H1 (cell line): ENCODE measurements around the gene TAF9. TPM values are rescaled to one million over a fixed set of nuclear protein-coding genes. Genes with fewer than 3 reads are reported as not detected.

Experiments
- CTCF ChIA-PET: fragments of 300-600 bp; sonication (Branson Sonifier 250); formaldehyde crosslinking; loops from one replicate; lab custom pipeline; 2021; ENCODE audit not compliant: partially characterized antibody; lab: Charles Lee
- POLR2A ChIA-PET: fragments of 300-600 bp; sonication (Branson Sonifier 250); formaldehyde crosslinking; loops from one replicate; lab custom pipeline; 2021; ENCODE audit warnings: inconsistent platforms; ENCODE audit not compliant: partially characterized antibody; lab: Charles Lee
- DNase-seq, 2 experiments: peaks; one replicate each; pipeline versions ENCODE4 v3.0.0 to v3.0.0-alpha.2; 2010 to 2022; ENCODE audit warnings: low spot score in 2 of 2, low read depth in 1 of 2, mixed read lengths in 1 of 2
- FAIRE-seq: peaks from 2 replicates; lab custom pipeline; 2011; peaks lifted over from hg19 to GRCh38; lab: Jason Lieb, UNC
- H2AFZ ChIP-seq: 2 replicates; pipeline ENCODE4 v1.8.1; 2012; ENCODE audit warnings: low read length, inconsistent platforms
- H2AK5ac ChIP-seq: 2 replicates; pipeline ENCODE4 v1.6.1; 2013; ENCODE audit warnings: low read depth, low read length
- H2BK120ac ChIP-seq: replicated peaks from 2 replicates; pipeline ENCODE3; 2013; ENCODE audit warnings: low read depth, low read length, inconsistent platforms
- H2BK12ac ChIP-seq: 2 replicates; pipeline ENCODE4 v1.6.1; 2013; ENCODE audit warnings: low read depth, low read length
- H2BK15ac ChIP-seq: 2 replicates; pipeline ENCODE4 v1.6.1; 2013; ENCODE audit warnings: low read length
- H2BK20ac ChIP-seq: 2 replicates; pipeline ENCODE4 v1.6.1; 2013; ENCODE audit warnings: low read length
- H2BK5ac ChIP-seq: 2 replicates; pipeline ENCODE4 v1.6.1; 2013; ENCODE audit warnings: low read depth, low read length
- H3K14ac ChIP-seq: 2 replicates; pipeline ENCODE4 v1.6.1; 2013; ENCODE audit warnings: inconsistent platforms; ENCODE audit not compliant: insufficient read length
- H3K18ac ChIP-seq: 2 replicates; pipeline ENCODE4 v1.6.1; 2013; ENCODE audit warnings: low read length; ENCODE audit errors: extremely low read depth
- H3K23ac ChIP-seq: 2 replicates; pipeline ENCODE4 v1.6.1; 2013; ENCODE audit warnings: inconsistent platforms; ENCODE audit not compliant: insufficient read length
- H3K23me2 ChIP-seq: 2 replicates; pipeline ENCODE4 v1.6.1; 2013; ENCODE audit warnings: low read depth, low read length
- H3K27ac ChIP-seq: 2 replicates; pipeline ENCODE4 v1.6.1; 2011; ENCODE audit warnings: low read depth, low read length, inconsistent platforms
- H3K27me3 ChIP-seq, 4 experiments: replicated peaks in 1 of 4; 1 replicate in 1 of 4; 2 replicates in 3 of 4; pipeline versions ENCODE4 v1.6.1 to v1.8.1; 2011 to 2013; ENCODE audit warnings: low read length in 3 of 4, mild to moderate bottlenecking in 3 of 4, inconsistent platforms in 2 of 4, mixed read lengths in 2 of 4, moderate library complexity in 1 of 4; ENCODE audit not compliant: control insufficient read depth in 3 of 4, insufficient read depth in 3 of 4; ENCODE audit errors: extremely low read depth in 1 of 4
- H3K36me3 ChIP-seq, 4 experiments: 2 replicates each; pipeline versions ENCODE4 v1.6.1 to v1.8.1; 2011 to 2013; ENCODE audit warnings: mild to moderate bottlenecking in 4 of 4, low read length in 3 of 4, moderate library complexity in 2 of 4, control low read depth in 1 of 4, inconsistent platforms in 1 of 4; ENCODE audit not compliant: insufficient read depth in 4 of 4, control insufficient read depth in 2 of 4
- H3K4ac ChIP-seq: replicated peaks from 2 replicates; pipeline ENCODE3; 2013; ENCODE audit warnings: low read length, low read depth, mixed read lengths, inconsistent platforms; ENCODE audit not compliant: insufficient read length
- H3K4me1 ChIP-seq, 4 experiments: replicated peaks in 1 of 4; 1 replicate in 1 of 4; 2 replicates in 3 of 4; pipeline versions ENCODE4 v1.6.1 to v1.8.1; 2011 to 2013; ENCODE audit warnings: low read length in 3 of 4, inconsistent platforms in 2 of 4, mixed read lengths in 1 of 4; ENCODE audit not compliant: insufficient read depth in 4 of 4, control insufficient read depth in 3 of 4
- H3K4me2 ChIP-seq, 2 experiments: 2 replicates each; pipeline versions ENCODE4 v1.6.1 to v1.8.1; 2011 to 2013; ENCODE audit warnings: low read depth in 2 of 2, low read length in 2 of 2, control low read depth in 1 of 2, inconsistent platforms in 1 of 2, mild to moderate bottlenecking in 1 of 2; ENCODE audit not compliant: insufficient read depth in 1 of 2
- H3K4me3 ChIP-seq, 4 experiments: fragments of 200-600, 300-600 bp in 1 of 4; sonication (generic), shearing (Covaris generic), sonication (Bioruptor Twin) in 1 of 4; 2 replicates each; pipeline versions ENCODE4 v1.5.1 to v1.8.1; 2011 to 2016; ENCODE audit warnings: low read length in 4 of 4, low read depth in 3 of 4, control low read depth in 2 of 4, inconsistent platforms in 2 of 4, mild to moderate bottlenecking in 2 of 4, mixed read lengths in 1 of 4, moderate library complexity in 1 of 4; ENCODE audit not compliant: insufficient read depth in 2 of 4; ENCODE audit errors: extremely low read depth in 1 of 4
- H3K56ac ChIP-seq: replicated peaks from 2 replicates; pipeline ENCODE3; 2013; ENCODE audit warnings: low read depth, mild to moderate bottlenecking, mixed read lengths, low read length, inconsistent platforms; ENCODE audit not compliant: insufficient read length
- H3K79me1 ChIP-seq: 2 replicates; pipeline ENCODE4 v1.6.1; 2013; ENCODE audit warnings: low read depth, low read length, control low read depth
- H3K79me2 ChIP-seq, 2 experiments: 2 replicates each; pipeline versions ENCODE4 v1.6.1 to v1.8.1; 2012 to 2013; ENCODE audit warnings: low read length in 2 of 2, mild to moderate bottlenecking in 2 of 2, inconsistent platforms in 1 of 2; ENCODE audit not compliant: insufficient read depth in 2 of 2, control insufficient read depth in 1 of 2
- H3K9ac ChIP-seq, 4 experiments: replicated peaks in 1 of 4; 1 replicate in 1 of 4; 2 replicates in 3 of 4; pipeline versions ENCODE4 v1.6.1 to v1.8.1; 2011 to 2013; ENCODE audit warnings: low read depth in 3 of 4, low read length in 3 of 4, control low read depth in 2 of 4, mild to moderate bottlenecking in 2 of 4, moderate library complexity in 2 of 4, inconsistent platforms in 1 of 4; ENCODE audit errors: extremely low read depth in 1 of 4
- H3K9me3 ChIP-seq, 2 experiments: 2 replicates each; pipeline versions ENCODE4 v1.6.1 to v1.8.1; 2012 to 2013; ENCODE audit warnings: mild to moderate bottlenecking in 2 of 2, moderate library complexity in 2 of 2, control low read depth in 1 of 2, inconsistent platforms in 1 of 2, low read depth in 1 of 2, low read length in 1 of 2, mixed read lengths in 1 of 2; ENCODE audit not compliant: insufficient read depth in 2 of 2
- H4K20me1 ChIP-seq, 2 experiments: replicated peaks in 1 of 2; 2 replicates each; pipeline versions ENCODE3 to v1.8.1; 2011 to 2013; ENCODE audit warnings: inconsistent platforms in 2 of 2, low read length in 2 of 2, mild to moderate bottlenecking in 1 of 2; ENCODE audit not compliant: insufficient read depth in 2 of 2, control insufficient read depth in 1 of 2
- H4K5ac ChIP-seq: 2 replicates; pipeline ENCODE4 v1.6.1; 2013; ENCODE audit warnings: low read length, low read depth, mixed read lengths, inconsistent platforms; ENCODE audit not compliant: insufficient read length
- H4K8ac ChIP-seq: 2 replicates; pipeline ENCODE4 v1.8.0; 2013; ENCODE audit warnings: mild to moderate bottlenecking, moderate library complexity, low read length, inconsistent platforms; ENCODE audit not compliant: insufficient read depth; ENCODE audit errors: extremely low read depth
- H4K91ac ChIP-seq: replicated peaks from 2 replicates; pipeline ENCODE3; 2013; ENCODE audit warnings: low read length, mixed read lengths, inconsistent platforms; ENCODE audit not compliant: insufficient read length
- ASH2L ChIP-seq: fragments of 200-600, 300-600 bp; sonication (generic); IDR thresholded peaks from one replicate; pipeline ENCODE4 v1.7.1; 2017; ENCODE audit warnings: low read length
- BCL11A ChIP-seq, 2 experiments: IDR thresholded peaks; one replicate each; pipeline ENCODE4 v1.6.1; 2011; ENCODE audit warnings: low read depth in 2 of 2, low read length in 2 of 2, mild to moderate bottlenecking in 2 of 2
- CTCF ChIP-seq, 3 experiments: IDR thresholded peaks; 1 replicate in 2 of 3; 2 replicates in 1 of 3; pipeline versions ENCODE4 v1.5.1 to v1.6.1; 2011; ENCODE audit warnings: low read length in 3 of 3, mild to moderate bottlenecking in 3 of 3, inconsistent platforms in 2 of 3, low read depth in 1 of 3, moderate library complexity in 1 of 3; ENCODE audit not compliant: insufficient read depth in 1 of 3; ENCODE audit errors: control extremely low read depth in 1 of 3
- EP300 ChIP-seq, 2 experiments: IDR thresholded peaks; 1 replicate in 1 of 2; 2 replicates in 1 of 2; pipeline ENCODE4 v1.6.1; 2011 to 2012; ENCODE audit warnings: low read depth in 2 of 2, low read length in 2 of 2, mild to moderate bottlenecking in 2 of 2, borderline replicate concordance in 1 of 2, inconsistent platforms in 1 of 2, moderate library complexity in 1 of 2
- EZH2 ChIP-seq: fragments of 200-600 bp; sonication (generic); IDR thresholded peaks from 2 replicates; pipeline ENCODE4 v1.7.1; 2012; ENCODE audit warnings: low read depth, mild to moderate bottlenecking, moderate library complexity, low read length, inconsistent platforms; ENCODE audit not compliant: severe bottlenecking
- KDM5A ChIP-seq: fragments of 200-600 bp; IDR thresholded peaks from 2 replicates; pipeline ENCODE4 v1.7.1; 2012; ENCODE audit warnings: mild to moderate bottlenecking, low read length, inconsistent platforms, mixed read lengths
- MAFK ChIP-seq: IDR thresholded peaks from 2 replicates; pipeline ENCODE4 v1.6.1; 2012; ENCODE audit warnings: low read depth, mild to moderate bottlenecking, improper control_type of control experiment, low read length
- RBBP5 ChIP-seq: IDR thresholded peaks from 2 replicates; pipeline ENCODE4 v1.7.1; 2012; ENCODE audit warnings: low read depth, mild to moderate bottlenecking, inconsistent platforms, low read length, moderate library complexity, borderline replicate concordance
- RFX5 ChIP-seq: IDR thresholded peaks from 2 replicates; pipeline ENCODE4 v1.6.1; 2011; ENCODE audit warnings: low read depth, low read length, improper control_type of control experiment, borderline replicate concordance
- RXRA ChIP-seq: IDR thresholded peaks from 2 replicates; pipeline ENCODE4 v1.6.1; 2011; ENCODE audit warnings: low read depth, mild to moderate bottlenecking, low read length, moderate library complexity; ENCODE audit not compliant: insufficient read depth
- SRF ChIP-seq: IDR thresholded peaks from 2 replicates; pipeline ENCODE4 v1.6.1; 2011; ENCODE audit warnings: mild to moderate bottlenecking, low read depth, low read length, moderate library complexity
- ZNF274 ChIP-seq: IDR thresholded peaks from 2 replicates; pipeline ENCODE4 v1.7.0; 2012; ENCODE audit warnings: low read length, borderline replicate concordance; ENCODE audit errors: extremely low read depth
- WGBS, 2 experiments: shearing (Covaris generic) in 1 of 2; methylation state at CpG; one replicate each; pipeline versions ENCODE4 v1.1.6 to v1.1.7; 2013 to 2015; ENCODE audit warnings: low lambda C conversion rate in 2 of 2, mixed read lengths in 2 of 2, inconsistent platforms in 1 of 2, low coverage in 1 of 2, missing lambda C conversion rate in 1 of 2; ENCODE audit not compliant: insufficient replicate concordance in 2 of 2, insufficient coverage in 1 of 2, insufficient read length in 1 of 2; ENCODE audit errors: extremely low coverage in 1 of 2, missing lambda C conversion rate in 1 of 2; 5-methylcytosine and 5-hydroxymethylcytosine counted together
- polyA plus RNA-seq, 7 experiments: library from polyadenylated mRNA; depleted of rRNA in 3 of 7; stranded (reverse) in 5 of 7; unstranded in 2 of 7; fragments of >200 nt in 5 of 7; fragments of 200-250 nt in 2 of 7; gene quantifications; 1 replicate in 5 of 7; 2 replicates in 1 of 7; 4 replicates in 1 of 7; pipeline versions ENCODE4 v1.2.1 to v1.2.3, GENCODE V29; 2011 to 2013; ENCODE audit warnings: missing spikeins in 2 of 7, mixed read lengths in 2 of 7
- total RNA-seq: library from RNA; stranded (reverse); fragmentation: NEBNext Ultra II Directional; extraction: Animal tissue kit (Norgen Biotek cat#: 25700); gene quantifications from 2 replicates; pipeline ENCODE4 v1.2.1, GENCODE V29; 2021

TAF9 gene
- total and polyA plus RNA-seq, 2 of the 8 experiments (the other 6 are each of a cell fraction or from before 2014, with no cell fraction given), result 85.1 to 135 TPM

GRCh38 chr5:69317391-69317790 lies 51.9 kb downstream of the TAF9 start:
- no peak overlapping the region for H2BK120ac ChIP-seq
- no peaks in the 10 kb centered on the region for H3K9me3 ChIP-seq
- no peak overlapping the region for H2BK5ac ChIP-seq
- no peak overlapping the region for H3K56ac ChIP-seq
- H3K23ac ChIP-seq, result no peak overlapping the region
- H2AK5ac ChIP-seq, result no peak overlapping the region
- no peak overlapping the region for H3K4me3 ChIP-seq
- no peak overlapping the region for H3K9ac ChIP-seq
- no peak overlapping the region for H2BK15ac ChIP-seq
- DNase-seq, result no peak
- no peaks in the 10 kb centered on the region for H3K23me2 ChIP-seq
- H4K91ac ChIP-seq, result no peak overlapping the region
- H2BK12ac ChIP-seq, result no peak overlapping the region
- no peak overlapping the region for H4K8ac ChIP-seq
- no peaks in the 10 kb centered on the region for H3K79me2 ChIP-seq
- no peaks in the 10 kb centered on the region for H3K36me3 ChIP-seq
- H3K27ac ChIP-seq, result no peak overlapping the region
- no peak overlapping the region for H2BK20ac ChIP-seq
- no peak overlapping the region for H3K18ac ChIP-seq
- ChIA-PET POLR2A (no interaction called here), CTCF (interaction anchor here (1.0 to 3.9 kb wide), 2 partner anchors 9 to 17 kb away, joined by 3 to 14 read pairs; no protein-coding TSS in a partner anchor)
- WGBS, 2 experiments, result 92% methylated on average over 4 of the region's 4 CpGs; no CpG with 5 or more reads in 1 of the 2 experiments
- no peak overlapping the region for H3K4me2 ChIP-seq
- no peaks in the 10 kb centered on the region for H3K79me1 ChIP-seq
- H3K14ac ChIP-seq, result no peak overlapping the region
- H2AFZ ChIP-seq, result no peak overlapping the region
- no peak overlapping the region for H4K5ac ChIP-seq
- no peaks in the 10 kb centered on the region for H3K27me3 ChIP-seq
- no peaks in the 10 kb centered on the region for H3K4me1 ChIP-seq
- H3K4ac ChIP-seq, result no peak overlapping the region
- no peaks in the 10 kb centered on the region for H4K20me1 ChIP-seq
- no peak for FAIRE-seq
- TF ChIP-seq SRF, result no peak
- TF ChIP-seq EP300 (IDR thresholded peaks at IDR 0.05; ENCODE audit: borderline replicate concordance in 1 of 2, low read depth in 2 of 2, low read length in 2 of 2), result no peak
- TF ChIP-seq RBBP5, result no peak
- no peak for TF ChIP-seq ASH2L
- TF ChIP-seq CTCF (IDR thresholded peaks at IDR 0.05; ENCODE audit: control extremely low read depth in 1 of 3, insufficient read depth in 1 of 3, low read depth in 1 of 3, low read length in 3 of 3), result no peak
- no peak for TF ChIP-seq RFX5
- TF ChIP-seq MAFK, result no peak
- no peak for TF ChIP-seq BCL11A (IDR thresholded peaks at IDR 0.05; ENCODE audit: low read depth in 2 of 2, low read length in 2 of 2)
- no peak for TF ChIP-seq ZNF274
- no peak for TF ChIP-seq RXRA
- no peak for TF ChIP-seq KDM5A
- TF ChIP-seq EZH2, result no peak
